GM12878 (cell line): ENCODE measurements around the gene AP5Z1. TPM values are rescaled to one million over a fixed set of nuclear protein-coding genes. Genes with fewer than 3 reads are reported as not detected.

Experiments used
- BHLHE40 ChIP-seq, 2 experiments: fragments of 450-650 bp in 1 of 2; IDR thresholded peaks; 2 replicates each; pipeline ENCODE4 v1.6.1; 2011 to 2017; ENCODE audit warnings: low read depth in 2 of 2, borderline replicate concordance in 1 of 2, improper control_type of control experiment in 1 of 2, low read length in 1 of 2, mild to moderate bottlenecking in 1 of 2
- CBX3 ChIP-seq: fragments of 200-600 bp; sonication (generic); IDR thresholded peaks from 2 replicates; pipeline ENCODE4 v1.6.1; 2016; ENCODE audit warnings: low read depth, borderline replicate concordance
- CHD2 ChIP-seq: IDR thresholded peaks from 2 replicates; pipeline ENCODE4 v1.6.1; 2011; ENCODE audit warnings: low read depth, low read length, improper control_type of control experiment, borderline replicate concordance
- CUX1 ChIP-seq: IDR thresholded peaks from 2 replicates; pipeline ENCODE4 v1.6.1; 2012; ENCODE audit warnings: improper control_type of control experiment, low read depth, low read length; ENCODE audit not compliant: insufficient replicate concordance
- LARP7 ChIP-seq: fragments of 450-650 bp; IDR thresholded peaks from 2 replicates; pipeline ENCODE4 v1.6.1; 2017; ENCODE audit warnings: mild to moderate bottlenecking
- MTA2 ChIP-seq: fragments of 450-650 bp; IDR thresholded peaks from 2 replicates; pipeline ENCODE4 v1.6.1; 2016; ENCODE audit warnings: low read depth, mild to moderate bottlenecking, moderate library complexity
- RCOR1 ChIP-seq: conservative IDR thresholded peaks from 2 replicates; pipeline ENCODE4 v1.6.1; 2012; ENCODE audit warnings: low read depth, low read length, improper control_type of control experiment
- SIN3A ChIP-seq: IDR thresholded peaks from 2 replicates; pipeline ENCODE4 v1.6.1; 2012; ENCODE audit warnings: low read depth, low read length, improper control_type of control experiment
- SREBF1 ChIP-seq: IDR thresholded peaks from 2 replicates; pipeline ENCODE4 v1.6.1; 2012; ENCODE audit warnings: mild to moderate bottlenecking, low read length
- WRNIP1 ChIP-seq: IDR thresholded peaks from 2 replicates; pipeline ENCODE4 v1.6.1; 2011; ENCODE audit warnings: low read depth, low read length, improper control_type of control experiment, borderline replicate concordance
- YY1 ChIP-seq: IDR thresholded peaks from 2 replicates; pipeline ENCODE4 v1.6.1; 2011; ENCODE audit warnings: low read depth, mild to moderate bottlenecking, low read length
- ZNF207 ChIP-seq: fragments of 450-650 bp; IDR thresholded peaks from 2 replicates; pipeline ENCODE4 v1.6.1; 2014; ENCODE audit warnings: antibody characterized with exemption, mild to moderate bottlenecking, borderline replicate concordance
- ZNF687 ChIP-seq: fragments of 450-650 bp; IDR thresholded peaks from 2 replicates; pipeline ENCODE4 v1.6.1; 2017; ENCODE audit warnings: mild to moderate bottlenecking, moderate library complexity
- ZZZ3 ChIP-seq: IDR thresholded peaks from 2 replicates; pipeline ENCODE4 v1.6.1; 2011; ENCODE audit warnings: low read depth; ENCODE audit not compliant: control insufficient read depth, insufficient read length
- polyA plus RNA-seq, 11 experiments: library from polyadenylated mRNA; depleted of rRNA in 4 of 11; unstranded in 6 of 11; stranded (reverse) in 5 of 11; fragments of >200 nt; fragmentation: Nextera tagmentation in 4 of 11; fragmentation: Illumina TruSeq in 1 of 11; extraction: Ambion mirVana in 4 of 11; extraction: Trizol in 1 of 11; gene quantifications; 1 replicate in 1 of 11; 2 replicates in 10 of 11; pipeline versions ENCODE4 v1.2.1 to v1.2.3, GENCODE V29; 2011 to 2016; ENCODE audit warnings: inconsistent platforms in 2 of 11, missing spikeins in 2 of 11, low read depth in 1 of 11
- total RNA-seq, 4 experiments: library from RNA; depleted of rRNA in 3 of 4; stranded (reverse); fragments of >200 nt in 3 of 4; fragmentation: Illumina TruSeq in 1 of 4; extraction: Trizol in 1 of 4; gene quantifications; 2 replicates each; pipeline versions ENCODE4 v1.2.1 to v1.2.3, GENCODE V29; 2013 to 2021
- TF ChIP-seq, protein P1 (sequence below): fragments of 450-650 bp; conservative IDR thresholded peaks from 2 replicates; pipeline ENCODE4 v1.6.1; 2017; ENCODE audit warnings: mild to moderate bottlenecking, moderate library complexity
- TF ChIP-seq, protein P2 (sequence below): fragments of 150-350 bp; IDR thresholded peaks from 2 replicates; pipeline ENCODE4 v1.6.1; 2014; ENCODE audit warnings: mild to moderate bottlenecking, low read depth, low read length

Gene AP5Z1
- total and polyA plus RNA-seq, 10 of the 15 experiments (the other 5 are each of a cell fraction or from before 2014, with no cell fraction given), result 0.37 to 43.4 (median 19.4) TPM

GRCh38 chr7:4745971-4746919 lies 29.2 kb upstream of the AP5Z1 start (continued):
- no peak for TF ChIP-seq CUX1
- TF ChIP-seq LARP7, result no peak
- TF ChIP-seq, protein P1, sequence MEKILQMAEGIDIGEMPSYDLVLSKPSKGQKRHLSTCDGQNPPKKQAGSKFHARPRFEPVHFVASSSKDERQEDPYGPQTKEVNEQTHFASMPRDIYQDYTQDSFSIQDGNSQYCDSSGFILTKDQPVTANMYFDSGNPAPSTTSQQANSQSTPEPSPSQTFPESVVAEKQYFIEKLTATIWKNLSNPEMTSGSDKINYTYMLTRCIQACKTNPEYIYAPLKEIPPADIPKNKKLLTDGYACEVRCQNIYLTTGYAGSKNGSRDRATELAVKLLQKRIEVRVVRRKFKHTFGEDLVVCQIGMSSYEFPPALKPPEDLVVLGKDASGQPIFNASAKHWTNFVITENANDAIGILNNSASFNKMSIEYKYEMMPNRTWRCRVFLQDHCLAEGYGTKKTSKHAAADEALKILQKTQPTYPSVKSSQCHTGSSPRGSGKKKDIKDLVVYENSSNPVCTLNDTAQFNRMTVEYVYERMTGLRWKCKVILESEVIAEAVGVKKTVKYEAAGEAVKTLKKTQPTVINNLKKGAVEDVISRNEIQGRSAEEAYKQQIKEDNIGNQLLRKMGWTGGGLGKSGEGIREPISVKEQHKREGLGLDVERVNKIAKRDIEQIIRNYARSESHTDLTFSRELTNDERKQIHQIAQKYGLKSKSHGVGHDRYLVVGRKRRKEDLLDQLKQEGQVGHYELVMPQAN, result no peak
- TF ChIP-seq, protein P2, sequence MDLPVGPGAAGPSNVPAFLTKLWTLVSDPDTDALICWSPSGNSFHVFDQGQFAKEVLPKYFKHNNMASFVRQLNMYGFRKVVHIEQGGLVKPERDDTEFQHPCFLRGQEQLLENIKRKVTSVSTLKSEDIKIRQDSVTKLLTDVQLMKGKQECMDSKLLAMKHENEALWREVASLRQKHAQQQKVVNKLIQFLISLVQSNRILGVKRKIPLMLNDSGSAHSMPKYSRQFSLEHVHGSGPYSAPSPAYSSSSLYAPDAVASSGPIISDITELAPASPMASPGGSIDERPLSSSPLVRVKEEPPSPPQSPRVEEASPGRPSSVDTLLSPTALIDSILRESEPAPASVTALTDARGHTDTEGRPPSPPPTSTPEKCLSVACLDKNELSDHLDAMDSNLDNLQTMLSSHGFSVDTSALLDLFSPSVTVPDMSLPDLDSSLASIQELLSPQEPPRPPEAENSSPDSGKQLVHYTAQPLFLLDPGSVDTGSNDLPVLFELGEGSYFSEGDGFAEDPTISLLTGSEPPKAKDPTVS, result no peak
- TF ChIP-seq ZNF687, result no peak
- no peak for TF ChIP-seq CBX3
- TF ChIP-seq RCOR1, result no peak
- TF ChIP-seq BHLHE40 (IDR thresholded peaks at IDR 0.05; ENCODE audit: borderline replicate concordance in 1 of 2, low read depth in 2 of 2, low read length in 1 of 2), result peak in 1 of 2 experiments; percentile 18; a peak in 1 of 4 replicates
- TF ChIP-seq SIN3A, result no peak
- no peak for TF ChIP-seq WRNIP1
- TF ChIP-seq SREBF1, result peak; percentile 48; the same call in 1 of the 2 replicates
- no peak for TF ChIP-seq CHD2
- TF ChIP-seq YY1, result no peak
- no peak for TF ChIP-seq MTA2
- no peak for TF ChIP-seq ZNF207
- TF ChIP-seq ZZZ3, result no peak
